NCI-H446 (cell line): ENCODE measurements around the gene KRT84.

Source experiments
- DNase-seq, 2 experiments: peaks; one replicate each; lab custom pipeline; 2025; lab: John Stamatoyannopoulos, UW

Gene KRT84, protein sequence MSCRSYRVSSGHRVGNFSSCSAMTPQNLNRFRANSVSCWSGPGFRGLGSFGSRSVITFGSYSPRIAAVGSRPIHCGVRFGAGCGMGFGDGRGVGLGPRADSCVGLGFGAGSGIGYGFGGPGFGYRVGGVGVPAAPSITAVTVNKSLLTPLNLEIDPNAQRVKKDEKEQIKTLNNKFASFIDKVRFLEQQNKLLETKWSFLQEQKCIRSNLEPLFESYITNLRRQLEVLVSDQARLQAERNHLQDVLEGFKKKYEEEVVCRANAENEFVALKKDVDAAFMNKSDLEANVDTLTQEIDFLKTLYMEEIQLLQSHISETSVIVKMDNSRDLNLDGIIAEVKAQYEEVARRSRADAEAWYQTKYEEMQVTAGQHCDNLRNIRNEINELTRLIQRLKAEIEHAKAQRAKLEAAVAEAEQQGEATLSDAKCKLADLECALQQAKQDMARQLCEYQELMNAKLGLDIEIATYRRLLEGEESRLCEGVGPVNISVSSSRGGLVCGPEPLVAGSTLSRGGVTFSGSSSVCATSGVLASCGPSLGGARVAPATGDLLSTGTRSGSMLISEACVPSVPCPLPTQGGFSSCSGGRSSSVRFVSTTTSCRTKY

DNA sequence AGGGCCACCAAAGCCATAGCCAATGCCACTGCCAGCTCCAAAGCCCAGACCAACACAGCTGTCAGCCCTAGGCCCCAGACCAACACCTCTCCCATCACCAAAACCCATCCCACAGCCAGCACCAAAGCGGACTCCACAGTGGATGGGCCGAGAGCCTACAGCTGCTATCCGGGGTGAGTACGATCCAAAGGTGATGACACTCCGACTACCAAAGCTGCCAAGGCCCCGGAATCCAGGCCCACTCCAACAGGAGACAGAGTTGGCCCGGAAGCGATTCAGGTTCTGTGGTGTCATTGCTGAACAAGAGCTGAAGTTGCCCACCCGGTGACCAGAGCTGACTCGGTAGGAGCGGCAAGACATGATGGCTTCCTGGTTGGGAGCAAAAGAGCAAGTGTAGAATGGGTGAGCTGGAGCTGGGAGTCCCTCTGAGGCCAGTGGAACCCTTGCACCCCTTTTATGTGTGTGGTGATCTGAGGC lies at the start of gene KRT84:
Gene KRT84, minus strand, starts transcription at position 427 of the 477 bp plus-strand sequence. Its CDS starts 67 bp downstream, at position 360.
- DNase-seq, result no peak

DNA sequence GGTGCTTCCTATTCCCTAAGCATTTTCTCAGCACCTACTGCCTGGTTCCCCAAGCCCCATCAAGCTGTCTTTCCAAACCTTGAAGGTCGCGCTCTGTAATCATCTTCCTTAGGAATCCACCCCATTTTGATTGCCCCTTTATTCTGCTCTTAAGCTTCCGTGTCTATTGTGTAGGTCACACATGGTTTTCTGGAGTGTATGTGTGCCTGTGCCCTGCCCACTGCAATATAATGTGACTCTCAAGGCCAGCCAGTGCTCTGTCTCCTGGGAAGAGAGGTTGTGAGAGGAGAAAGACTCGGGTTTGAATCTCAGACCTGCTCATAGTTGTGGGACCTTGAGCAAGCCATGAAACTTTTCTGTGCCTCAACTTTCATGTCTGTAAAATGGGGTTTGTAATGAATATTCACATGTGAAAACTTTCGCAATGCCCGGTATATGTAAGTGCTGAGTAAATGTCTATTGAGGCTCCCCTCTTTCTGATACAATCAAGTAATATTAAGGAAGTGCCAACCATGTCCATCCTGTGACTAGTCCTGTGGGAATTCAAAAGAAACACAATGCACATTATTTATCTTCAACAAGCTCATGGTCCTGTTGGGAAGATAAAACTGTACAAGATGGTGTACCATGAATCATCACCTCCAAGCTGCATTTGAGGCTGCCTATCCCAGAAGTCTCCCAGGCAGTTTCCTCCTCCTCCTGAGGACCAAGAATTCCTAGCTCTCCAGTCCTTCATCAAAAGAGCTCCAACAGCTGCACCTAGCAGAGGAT lies 49.5 kb upstream of the KRT84 start:
- no peak for DNase-seq

DNA sequence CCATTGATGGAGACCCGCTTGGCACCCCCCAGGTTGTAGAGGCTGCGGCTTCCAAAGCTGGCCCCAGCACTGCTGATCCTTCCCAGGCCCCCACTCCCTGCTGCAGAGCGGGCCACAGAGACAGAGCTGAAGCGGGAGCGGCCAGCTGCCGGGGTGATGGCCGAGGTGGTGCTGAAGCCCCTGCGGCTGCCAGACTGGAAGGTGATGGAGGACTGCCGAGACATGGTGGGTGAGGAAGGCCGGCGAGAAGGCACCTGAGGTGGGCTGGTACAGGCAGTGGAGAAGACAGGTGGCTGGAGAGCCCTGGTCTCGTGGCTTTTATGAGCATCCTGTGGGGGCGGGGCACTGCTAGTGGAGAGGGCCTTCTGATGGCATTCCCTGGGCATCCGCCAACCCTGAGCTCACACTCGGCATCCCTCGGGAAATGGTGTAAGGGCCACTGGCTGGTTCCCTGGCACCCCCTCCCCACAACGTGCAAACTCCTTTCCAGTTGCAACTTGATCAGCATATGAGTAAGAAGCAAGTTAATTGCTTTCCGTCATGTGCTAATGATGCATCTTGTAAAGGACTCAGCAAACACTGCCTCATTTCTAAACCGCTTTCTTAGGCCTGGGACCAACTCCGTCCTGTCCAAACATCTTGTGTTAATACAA lies 48.8 kb upstream of the KRT84 start, which contains the start of gene KRT75:
Gene KRT75, minus strand, starts transcription at position 291 of the 653 bp plus-strand sequence. Its CDS starts 67 bp downstream, at position 224.
- DNase-seq, result peak in 1 of 2 experiments; percentile 11

DNA sequence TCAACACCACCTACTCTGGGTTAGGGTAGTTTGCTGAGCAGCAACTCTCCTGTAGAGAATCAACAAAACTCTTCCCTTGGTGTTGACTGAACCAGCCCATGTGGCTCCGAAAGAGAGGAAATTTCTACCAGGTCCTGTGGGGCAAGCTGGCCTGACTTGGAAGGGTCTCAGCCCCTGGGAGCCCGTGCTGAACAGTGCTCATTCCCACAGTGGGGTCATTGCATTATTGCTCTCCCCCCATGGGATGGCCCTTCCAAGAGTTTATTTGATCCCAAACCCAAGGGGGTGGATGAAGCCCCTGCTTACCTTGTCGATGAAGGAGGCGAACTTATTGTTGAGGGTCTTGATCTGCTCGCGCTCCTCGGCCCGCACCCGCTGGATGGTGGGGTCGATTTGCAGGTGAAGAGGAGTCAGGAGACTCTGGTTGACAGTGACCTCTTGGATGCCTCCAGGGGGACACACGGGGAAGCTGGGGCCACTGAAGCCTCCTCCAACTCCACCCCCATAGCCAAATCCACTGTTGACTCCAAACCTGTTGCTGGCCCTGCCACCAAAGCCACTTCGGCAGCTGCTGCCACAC lies 48.1 kb upstream of the KRT84 start:
- no peak for DNase-seq

DNA sequence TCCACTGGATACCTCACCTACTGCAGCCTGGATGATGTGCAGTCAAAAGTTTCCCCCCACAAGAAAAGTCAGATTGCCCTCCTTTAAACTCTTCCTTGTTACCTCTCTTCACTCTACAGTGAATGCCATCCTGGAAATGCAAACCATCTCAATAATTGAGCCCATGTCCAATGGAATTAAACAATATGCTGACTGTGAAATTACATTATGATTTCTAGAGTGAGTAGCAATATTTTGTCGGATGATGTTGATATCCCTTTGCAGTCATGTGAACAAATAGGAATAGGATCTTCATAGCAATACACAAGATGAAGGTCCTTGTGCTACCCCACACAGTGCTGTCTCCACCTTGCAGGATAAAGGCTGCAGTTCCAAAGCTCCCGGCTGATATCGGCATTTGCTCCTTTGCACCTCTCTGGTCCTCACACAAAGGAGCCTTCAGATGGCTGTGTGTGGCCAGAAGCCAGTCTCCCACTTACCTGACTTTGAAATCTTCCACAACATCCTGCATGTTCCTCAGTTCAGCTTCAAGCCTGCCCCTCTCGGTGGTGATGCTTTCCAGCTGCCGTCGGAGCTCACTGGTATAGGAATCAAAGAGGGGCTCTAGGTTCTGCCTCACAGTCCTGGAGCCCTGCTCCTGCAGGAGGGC lies 47.2 kb upstream of the KRT84 start:
- no peak for DNase-seq

DNA sequence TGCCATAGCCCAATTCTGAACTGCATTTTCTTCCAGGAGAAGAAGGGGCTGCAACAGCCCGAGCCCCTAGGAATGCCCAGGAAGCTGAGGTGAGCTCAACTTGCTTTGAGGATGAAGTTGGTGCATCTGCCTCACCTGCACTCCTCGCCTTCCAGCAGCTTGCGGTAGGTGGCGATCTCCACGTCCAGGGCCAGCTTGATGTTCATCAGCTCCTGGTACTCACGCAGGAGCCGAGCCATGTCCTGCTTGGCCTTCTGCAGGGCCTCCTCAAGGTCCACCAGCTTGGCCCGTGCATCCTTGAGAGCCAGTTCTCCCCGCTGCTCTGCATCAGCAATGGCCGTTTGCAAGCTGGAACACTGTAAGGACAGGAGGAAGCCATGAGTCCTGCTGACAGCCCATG lies 42.7 kb upstream of the KRT84 start:
- DNase-seq, result no peak

DNA sequence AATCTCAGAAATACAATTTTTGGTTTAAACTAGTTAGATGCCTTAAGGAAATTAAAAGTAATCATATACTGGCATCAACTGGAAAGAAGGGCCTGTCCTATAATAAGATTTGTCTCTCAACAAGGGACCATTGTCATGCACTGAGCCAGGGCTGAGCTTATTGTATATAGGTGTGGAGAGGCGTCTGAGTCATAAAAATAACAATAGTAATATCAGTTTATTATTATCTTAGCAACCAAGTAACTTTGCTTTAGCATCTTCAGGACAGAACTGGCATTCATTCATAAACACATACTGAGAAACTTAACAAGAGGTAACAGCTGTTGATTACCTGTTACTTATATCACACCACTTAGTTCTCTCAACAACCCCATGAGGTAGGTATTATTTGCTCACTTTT lies 41.6 kb upstream of the KRT84 start:
- DNase-seq, result no peak

DNA sequence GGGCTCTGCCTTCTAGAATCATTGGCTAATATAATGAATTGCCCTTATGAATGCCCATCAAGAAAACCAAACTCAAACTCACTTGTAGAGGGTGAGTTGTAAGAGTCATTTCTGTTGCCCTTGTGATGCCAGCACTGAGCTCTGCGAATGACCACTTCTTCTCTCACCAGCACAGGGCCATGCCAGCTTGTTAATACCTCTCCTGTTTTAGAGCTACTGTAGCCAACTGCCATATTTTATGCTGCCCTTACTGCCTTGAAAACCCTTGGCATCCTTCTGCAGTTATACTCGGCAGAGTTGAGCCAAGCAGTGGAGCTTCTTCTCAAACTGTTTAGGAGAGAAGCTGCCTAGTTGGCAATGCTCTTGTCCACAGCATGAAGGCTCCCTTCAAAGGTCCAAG lies 40.6 kb upstream of the KRT84 start:
- DNase-seq, result no peak

DNA sequence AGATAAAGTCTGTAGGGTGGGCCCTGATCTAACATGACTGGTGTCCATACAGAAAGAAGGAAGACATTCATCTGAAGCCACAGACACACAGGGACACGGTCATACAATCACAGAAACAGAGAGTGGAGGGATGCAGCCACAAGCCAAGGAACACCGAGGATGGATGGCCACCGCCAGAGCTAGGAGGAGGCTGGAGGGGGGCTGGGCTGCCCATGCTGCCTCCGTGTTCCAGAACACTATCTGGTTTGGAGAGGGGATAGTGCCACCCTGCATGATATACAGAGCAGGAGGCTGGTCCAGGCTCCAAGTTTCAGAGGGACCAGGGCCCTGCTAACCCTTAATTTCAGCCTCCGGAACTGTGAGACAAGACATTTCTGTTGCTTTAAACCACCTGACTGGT lies 40.0 kb upstream of the KRT84 start:
- DNase-seq, result no peak

DNA sequence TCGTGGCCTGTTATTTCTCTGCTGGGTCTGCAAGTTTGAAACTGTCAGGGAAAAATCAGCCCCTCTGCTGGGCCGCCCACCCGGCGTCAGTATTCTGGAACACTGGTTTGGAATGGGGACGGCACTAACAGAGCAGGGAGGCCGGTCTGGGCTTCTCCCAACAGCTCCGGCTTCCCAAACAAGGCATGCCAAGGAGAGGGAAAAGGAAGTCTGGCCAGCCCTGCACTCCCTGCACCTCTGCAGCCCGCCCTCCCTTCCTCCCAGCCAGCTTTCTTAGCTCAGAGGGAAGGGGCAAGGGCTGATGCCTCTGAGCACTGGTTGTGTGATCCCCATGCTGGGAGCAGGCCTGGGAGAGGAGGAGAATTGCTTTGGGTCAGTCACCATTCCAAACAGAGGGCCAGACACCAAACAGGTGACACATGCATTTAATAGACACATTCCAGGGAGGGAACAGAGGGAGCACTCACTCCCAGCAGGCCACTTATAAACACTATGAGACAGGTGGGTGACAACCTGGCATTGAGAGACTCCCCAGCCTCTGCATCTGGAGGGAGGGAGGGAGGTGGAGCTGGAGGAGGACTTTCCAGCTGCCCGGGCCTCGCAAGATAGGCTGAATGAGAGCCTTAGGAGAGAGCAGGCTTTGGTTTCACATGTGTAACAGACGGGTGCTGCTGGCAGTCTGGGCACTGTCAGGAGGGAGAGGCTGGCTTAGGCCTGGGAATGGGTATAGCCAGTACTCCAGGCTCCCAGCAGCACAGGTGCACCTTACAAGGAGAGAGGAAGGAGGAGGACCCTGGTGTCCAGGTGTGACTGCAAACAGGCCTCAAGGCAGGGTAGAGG lies 38.4 kb upstream of the KRT84 start:
- no peak for DNase-seq

DNA sequence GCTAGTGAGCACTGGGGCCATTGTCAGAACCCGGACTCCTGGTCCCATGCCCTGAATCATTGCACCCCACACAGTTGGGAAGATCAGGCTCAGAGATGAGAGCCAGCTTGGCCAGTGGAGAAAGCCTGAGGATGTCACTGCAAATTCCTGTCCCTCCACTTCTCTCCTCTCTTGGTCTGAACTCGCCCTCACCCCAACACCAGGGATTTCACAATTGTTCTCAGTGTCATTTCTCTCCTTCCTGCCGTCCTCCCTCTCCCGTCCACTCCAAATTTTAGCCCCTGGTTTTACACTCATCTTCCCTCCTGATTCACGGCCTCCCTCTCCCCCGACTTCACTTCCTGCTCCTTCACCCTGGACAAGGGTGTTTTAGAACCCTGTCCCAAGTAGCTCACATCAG lies 37.6 kb upstream of the KRT84 start:
- no peak for DNase-seq

DNA sequence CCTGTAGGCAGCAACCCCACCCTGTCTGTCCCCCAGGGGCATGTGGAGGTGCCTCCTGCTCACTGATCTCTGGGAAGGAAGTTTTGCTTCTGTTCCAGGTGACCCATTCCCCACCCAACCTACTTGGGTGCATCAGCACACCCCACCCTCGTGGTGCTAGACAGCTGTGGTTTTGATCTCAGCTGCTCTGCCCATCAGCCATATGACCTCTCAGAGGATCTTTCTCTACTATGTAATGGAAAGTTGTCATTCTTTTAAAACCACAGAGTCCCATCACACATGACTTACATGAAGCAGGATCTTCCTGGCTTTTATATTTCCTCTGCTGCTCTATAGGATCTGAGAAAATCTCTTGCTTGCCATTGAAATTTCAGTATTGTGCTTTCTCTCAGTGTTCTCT lies 34.2 kb upstream of the KRT84 start:
- DNase-seq, result no peak

DNA sequence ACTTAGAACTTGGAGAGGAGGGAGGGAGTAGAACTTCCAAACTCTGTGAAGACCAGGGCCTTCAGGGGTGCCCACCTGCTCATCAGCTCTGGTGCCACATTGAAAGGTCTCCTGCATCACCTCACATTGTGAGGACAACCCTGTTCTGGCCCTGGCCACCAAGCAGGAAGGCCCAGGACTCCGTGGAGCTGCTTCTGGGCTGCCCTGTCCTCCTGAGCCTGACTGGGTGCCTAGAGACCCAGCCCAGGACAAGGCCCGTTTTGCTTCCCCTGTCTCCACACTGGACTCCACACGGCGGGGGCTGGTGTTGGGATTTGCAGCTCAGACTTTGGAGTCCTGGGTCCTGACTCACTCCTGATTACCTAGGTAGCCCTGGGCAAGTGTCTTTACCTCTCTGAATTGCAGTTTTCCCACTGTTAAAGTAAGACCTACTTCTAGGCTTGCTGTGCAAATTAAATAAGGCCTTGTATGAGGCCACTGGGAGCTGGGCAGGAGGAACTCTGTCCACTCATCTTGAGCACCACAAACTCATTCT lies 33.2 kb upstream of the KRT84 start:
- DNase-seq, result no peak

DNA sequence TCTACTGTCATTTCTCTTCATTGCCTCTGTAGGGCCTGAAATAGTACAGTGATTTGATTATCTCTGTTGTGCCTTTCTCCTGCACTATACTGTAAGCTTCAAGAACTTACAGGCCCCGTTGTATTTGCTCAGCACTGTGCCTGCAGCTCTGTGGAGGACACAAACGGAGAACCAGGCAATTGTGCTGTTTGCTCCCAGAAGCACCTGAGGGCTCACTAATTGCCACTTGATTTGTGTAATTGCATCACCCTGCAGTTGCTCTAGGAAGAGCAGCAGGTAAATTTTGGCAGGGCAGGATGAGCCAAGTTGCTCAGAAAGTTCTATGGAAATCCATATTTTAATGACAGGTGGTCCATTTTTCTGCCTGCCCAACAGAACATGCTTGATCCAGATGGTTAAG lies 32.3 kb upstream of the KRT84 start:
- DNase-seq, result no peak

DNA sequence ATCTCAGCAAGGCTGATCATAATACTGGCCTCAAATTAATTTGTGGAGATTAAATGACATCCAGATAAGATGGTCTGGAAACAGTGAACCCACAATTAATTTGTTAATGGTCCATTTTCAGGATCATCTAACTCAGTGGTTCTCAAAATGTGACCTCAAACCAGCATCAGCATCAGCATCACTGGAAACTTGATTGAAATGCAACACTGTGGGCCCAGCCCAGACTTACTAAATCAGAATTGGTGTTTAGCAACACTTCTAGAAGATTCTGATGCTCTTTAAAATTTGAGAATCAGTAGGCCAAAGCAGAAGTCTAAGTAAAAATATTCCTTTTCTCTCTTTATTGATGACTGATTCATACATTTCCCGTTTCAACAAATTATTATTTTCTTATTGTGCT lies 31.3 kb upstream of the KRT84 start:
- no peak for DNase-seq

DNA sequence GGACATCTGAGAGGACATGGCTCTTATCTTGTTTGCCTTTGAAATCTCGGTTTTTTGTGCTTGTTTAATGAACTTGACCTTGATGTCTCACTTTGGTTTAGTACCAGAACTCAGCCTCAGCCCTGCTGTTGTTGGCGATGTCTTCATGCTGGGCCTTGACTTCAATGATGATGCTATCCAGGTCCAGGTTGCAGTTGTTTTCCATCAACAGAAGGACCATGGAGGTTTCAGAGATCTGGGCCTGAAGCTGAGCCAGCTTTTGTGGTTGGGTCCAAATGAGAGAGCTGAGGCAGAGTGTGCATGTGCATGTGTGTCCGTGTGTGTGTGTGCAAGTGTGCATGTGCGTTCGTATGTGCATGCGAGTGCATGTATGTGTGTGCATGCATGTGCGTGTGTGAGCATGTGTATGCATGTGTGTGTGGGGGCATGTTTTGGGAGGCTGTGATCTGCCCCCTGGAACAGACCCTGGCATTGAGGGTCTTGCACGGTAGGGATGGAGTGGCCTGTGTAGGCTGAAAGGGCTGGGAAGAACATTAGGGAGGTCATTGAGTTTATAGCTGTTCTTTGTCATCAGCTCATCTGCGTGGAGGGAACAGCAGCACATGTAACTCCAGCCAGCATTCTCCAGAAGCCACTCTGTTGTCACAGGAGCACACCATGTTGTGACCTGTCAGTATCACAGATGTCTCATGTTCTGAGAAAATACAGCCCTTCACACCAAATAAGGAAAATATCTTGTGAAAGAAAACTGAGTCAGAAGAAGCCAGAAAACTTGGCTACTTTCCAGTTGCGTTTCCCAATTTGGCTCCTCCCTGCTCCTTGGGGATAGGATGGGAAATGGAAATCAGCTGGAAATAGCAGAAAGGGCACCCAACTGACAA lies 30.7 kb upstream of the KRT84 start:
- DNase-seq, result no peak

DNA sequence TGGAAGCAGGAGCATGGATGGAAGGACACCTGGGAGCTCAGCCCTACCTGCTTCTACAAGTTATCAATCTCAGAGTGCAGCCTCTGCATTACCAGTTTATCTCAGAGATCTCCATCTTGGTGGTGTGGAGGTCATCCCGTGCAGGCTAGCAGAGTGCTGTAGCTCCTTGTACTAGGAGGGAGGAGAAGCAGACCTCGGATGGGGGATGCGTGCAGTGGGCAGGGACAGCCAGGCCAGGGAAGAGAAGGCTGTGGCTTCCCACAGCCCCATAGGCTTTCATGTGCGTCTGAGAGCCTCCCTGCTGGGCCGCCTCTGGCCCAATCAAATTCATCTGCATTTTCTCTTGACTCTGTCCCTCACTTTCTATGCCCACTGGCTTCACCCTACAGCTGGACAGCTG lies 29.5 kb upstream of the KRT84 start:
- DNase-seq, result no peak

DNA sequence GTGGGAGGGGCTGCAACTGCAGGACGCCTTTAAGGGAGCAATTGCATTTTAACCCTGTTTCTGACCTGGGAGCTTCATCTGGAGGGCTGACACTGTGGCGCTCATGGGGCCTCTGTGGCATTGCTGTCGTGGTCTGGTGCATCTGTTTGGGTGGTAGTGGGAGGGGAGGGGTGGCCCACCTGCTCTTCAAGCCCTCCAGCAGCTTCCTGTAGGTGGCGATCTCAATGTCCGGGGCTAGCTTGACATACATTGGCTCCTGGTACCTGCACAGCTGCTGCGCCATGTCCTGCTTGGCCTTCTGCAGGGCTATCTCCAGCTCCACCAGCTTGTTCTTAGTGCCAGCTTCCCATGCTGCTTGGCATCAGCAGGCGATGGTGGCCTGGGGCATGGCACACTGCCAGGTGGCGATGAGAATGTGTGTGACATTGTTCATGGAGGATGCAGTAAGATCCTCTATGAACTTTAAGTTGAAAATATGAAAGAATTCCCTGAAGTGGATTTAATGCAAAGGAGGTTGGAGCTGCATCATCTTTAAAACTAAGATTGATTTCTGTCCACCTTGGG lies 28.4 kb upstream of the KRT84 start:
- no peak for DNase-seq

DNA sequence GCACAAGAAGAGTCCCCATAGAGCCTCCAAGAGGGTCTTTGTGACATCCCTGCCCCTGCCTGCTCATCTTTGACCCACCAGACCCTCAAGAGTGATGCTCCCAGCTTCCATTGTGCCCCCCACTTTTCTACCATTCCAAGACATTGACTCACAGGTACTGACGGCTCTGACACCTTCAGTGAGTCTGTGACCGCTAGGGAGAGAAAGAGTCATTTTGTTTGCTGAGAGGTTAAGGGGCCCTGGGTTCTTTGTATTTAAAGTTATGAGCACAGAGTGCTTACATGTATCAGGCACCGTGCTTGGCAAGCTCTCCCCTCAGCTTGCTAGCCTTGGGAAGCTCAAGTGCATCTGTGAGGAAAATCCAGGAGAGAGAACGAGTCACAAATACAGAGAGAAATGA lies 27.8 kb upstream of the KRT84 start:
- no peak for DNase-seq
